ENCODE data around the gene SULT1A2.
"Not testable (repeated sequence)": the region's sequence is repeated elsewhere in the genome, so short reads cannot be mapped to it uniquely, and the experiment has no call there.

DNA sequence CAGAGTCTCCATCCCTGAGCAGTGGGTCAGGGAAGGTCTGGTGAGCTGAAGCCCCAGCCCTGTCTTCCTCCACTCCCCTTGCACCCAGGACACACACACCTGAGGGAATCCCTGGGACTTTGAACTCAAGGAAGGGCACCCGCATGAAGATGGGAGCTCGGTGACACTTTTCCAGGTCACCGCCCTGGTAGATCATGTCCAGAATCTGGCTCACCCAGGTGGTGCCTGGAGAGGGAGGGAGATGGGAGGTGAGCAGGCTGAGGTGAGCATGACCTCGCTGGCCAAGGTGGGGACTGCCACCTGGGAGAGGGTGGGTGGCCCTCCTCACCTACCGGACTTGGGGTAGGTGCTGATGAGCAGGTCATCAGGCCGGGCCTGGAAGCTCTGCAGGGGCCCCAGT is 1.4 kb downstream of the SULT1A2 start:
- TF ChIP-seq, protein P1, sequence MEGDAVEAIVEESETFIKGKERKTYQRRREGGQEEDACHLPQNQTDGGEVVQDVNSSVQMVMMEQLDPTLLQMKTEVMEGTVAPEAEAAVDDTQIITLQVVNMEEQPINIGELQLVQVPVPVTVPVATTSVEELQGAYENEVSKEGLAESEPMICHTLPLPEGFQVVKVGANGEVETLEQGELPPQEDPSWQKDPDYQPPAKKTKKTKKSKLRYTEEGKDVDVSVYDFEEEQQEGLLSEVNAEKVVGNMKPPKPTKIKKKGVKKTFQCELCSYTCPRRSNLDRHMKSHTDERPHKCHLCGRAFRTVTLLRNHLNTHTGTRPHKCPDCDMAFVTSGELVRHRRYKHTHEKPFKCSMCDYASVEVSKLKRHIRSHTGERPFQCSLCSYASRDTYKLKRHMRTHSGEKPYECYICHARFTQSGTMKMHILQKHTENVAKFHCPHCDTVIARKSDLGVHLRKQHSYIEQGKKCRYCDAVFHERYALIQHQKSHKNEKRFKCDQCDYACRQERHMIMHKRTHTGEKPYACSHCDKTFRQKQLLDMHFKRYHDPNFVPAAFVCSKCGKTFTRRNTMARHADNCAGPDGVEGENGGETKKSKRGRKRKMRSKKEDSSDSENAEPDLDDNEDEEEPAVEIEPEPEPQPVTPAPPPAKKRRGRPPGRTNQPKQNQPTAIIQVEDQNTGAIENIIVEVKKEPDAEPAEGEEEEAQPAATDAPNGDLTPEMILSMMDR (IDR thresholded peaks at IDR 0.05), result not testable (repeated sequence)
- not testable (repeated sequence) for TF ChIP-seq POLR2A (IDR thresholded peaks at IDR 0.05)

All from upper lobe of left lung (tissue), 4 donors.